Adipose tissue (tissue), 3 donors: ENCODE results near the gene MET. TPM values are rescaled to one million over a fixed set of nuclear protein-coding genes. Genes with fewer than 3 reads are reported as not detected.
"Not testable (repeated sequence)": the region's sequence is repeated elsewhere in the genome, so short reads cannot be mapped to it uniquely, and the experiment has no call there.

Source experiments
- H3K27ac ChIP-seq: one replicate; pipeline ENCODE4 v1.5.1; 2013; ENCODE audit warnings: low read depth, low read length
- WGBS, 3 donors: extraction: QIAGEN DNeasy Blood & Tissue Kit; methylation state at CpG; one replicate each; pipeline ENCODE4 v1.1.7; 2013; 5-methylcytosine and 5-hydroxymethylcytosine counted together
- polyA plus RNA-seq, 3 donors: library from polyadenylated mRNA; stranded (reverse); fragments of 200-250 nt; gene quantifications; one replicate each; pipeline ENCODE4 v1.2.3, GENCODE V29; 2013
- donor health status: healthy with polysubstance abuse.
- donor health status: Bipolar disorder and iron deficiency.
- donor health status: healthy.

The MET gene
- polyA plus RNA-seq: 1 to 10 TPM; 3.4 to 7.4 (median 5.3) TPM

DNA sequence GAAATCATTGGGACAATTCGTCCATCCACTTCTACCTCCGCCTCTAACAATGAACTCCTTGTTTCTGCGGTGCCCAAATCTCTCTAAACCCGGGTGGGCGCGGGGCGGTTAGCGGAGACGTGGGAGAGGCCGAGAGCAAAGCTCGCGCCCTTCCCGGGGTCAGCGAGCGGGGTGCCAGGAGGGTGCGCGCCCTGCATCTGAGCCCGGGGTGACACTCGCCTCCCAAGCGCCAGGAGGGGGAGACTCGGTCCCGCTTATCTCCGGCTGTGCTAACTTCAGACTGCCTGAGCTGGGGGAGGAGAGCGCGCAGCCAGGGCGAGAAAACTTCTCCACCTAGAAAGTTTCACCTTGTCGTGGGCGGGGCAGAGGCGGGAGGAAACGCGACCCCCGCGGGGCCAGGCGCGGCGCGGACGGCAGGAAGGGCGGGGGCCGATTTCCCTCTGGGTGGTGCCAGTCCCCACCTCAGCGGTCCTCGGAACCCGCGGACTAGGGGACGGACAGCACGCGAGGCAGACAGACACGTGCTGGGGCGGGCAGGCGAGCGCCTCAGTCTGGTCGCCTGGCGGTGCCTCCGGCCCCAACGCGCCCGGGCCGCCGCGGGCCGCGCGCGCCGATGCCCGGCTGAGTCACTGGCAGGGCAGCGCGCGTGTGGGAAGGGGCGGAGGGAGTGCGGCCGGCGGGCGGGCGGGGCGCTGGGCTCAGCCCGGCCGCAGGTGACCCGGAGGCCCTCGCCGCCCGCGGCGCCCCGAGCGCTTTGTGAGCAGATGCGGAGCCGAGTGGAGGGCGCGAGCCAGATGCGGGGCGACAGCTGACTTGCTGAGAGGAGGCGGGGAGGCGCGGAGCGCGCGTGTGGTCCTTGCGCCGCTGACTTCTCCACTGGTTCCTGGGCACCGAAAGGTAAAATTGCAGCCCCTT lies at the start of gene MET:
Gene MET (plus strand): TSS at position 516 of the 915 bp plus-strand sequence. CDS start 26,889 bp downstream, outside the sequence.
- 0% methylated on average over 86 to 101 of the region's 101 CpGs for WGBS, 3 donors
- H3K27ac ChIP-seq: peak within 1 kb of the TSS; percentile 48

DNA sequence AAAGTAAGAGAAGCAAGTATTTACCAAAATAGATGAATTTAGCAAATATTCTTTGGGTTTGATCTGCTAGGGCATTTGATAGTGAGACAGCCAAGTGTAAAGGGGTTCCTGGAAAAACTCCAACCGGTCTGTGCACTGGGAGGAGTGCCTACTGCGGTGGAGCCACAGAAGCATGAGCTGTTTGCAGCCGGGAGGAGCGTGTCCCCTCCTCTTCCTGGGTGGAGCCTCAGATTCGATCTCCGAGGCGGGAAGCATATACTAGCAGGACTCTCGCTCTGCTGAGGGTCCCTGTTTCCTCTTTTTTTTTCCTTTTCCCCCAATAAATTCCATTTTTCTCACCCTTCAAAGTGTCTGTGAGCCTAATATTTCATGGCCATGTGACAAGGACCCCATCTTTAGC lies 45.1 kb upstream of the MET start:
- no peak overlapping the region for H3K27ac ChIP-seq
- WGBS, 3 donors: 89 to 90% (median 90%) methylated on average over 8 of the region's 8 CpGs

DNA sequence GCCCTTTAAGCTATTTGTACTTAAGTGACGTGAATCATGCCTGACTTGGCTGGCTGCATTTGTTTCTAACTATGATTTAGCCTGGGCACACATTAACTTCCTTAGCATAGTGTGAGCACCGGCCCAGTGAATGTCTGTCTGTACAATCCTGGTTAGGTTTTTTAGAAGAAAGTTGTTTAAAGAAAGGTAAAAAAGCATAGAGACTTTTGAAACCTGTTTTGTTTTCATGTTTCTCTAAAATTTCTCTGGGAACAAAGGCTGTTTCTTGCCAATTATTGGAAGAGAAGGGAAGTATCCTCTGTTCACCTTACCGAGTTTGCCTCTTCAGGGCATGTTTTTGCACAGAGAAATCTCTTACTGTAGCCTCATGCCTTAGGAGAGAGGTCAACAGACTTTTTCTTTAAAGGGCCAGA lies 42.9 kb upstream of the MET start:
- WGBS, 3 donors: 10 to 43% (median 39%) methylated on average over 3 of the region's 3 CpGs
- H3K27ac ChIP-seq: no peak overlapping the region

DNA sequence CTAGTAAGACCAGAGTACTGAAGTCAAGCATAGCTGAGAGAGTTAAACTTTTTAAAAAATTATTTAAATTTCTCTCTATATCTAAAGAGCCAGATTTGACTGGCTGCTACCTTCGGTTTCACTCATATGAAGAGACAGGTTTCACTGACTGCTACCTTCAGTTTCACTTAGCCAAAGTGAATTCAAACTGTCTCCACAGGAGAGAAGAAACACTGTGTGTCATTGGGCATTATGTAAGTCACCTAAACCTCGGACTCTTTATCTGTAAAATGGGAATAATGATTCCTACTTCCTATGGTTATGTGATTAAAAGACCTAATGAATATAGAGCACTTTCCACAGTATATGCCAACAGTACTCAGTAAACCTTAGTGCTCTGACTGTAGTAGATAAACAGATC lies 41.6 kb upstream of the MET start:
- 49 to 90% (median 87%) methylated on average over 2 of the region's 2 CpGs for WGBS, 3 donors
- H3K27ac ChIP-seq: no peak overlapping the region

DNA sequence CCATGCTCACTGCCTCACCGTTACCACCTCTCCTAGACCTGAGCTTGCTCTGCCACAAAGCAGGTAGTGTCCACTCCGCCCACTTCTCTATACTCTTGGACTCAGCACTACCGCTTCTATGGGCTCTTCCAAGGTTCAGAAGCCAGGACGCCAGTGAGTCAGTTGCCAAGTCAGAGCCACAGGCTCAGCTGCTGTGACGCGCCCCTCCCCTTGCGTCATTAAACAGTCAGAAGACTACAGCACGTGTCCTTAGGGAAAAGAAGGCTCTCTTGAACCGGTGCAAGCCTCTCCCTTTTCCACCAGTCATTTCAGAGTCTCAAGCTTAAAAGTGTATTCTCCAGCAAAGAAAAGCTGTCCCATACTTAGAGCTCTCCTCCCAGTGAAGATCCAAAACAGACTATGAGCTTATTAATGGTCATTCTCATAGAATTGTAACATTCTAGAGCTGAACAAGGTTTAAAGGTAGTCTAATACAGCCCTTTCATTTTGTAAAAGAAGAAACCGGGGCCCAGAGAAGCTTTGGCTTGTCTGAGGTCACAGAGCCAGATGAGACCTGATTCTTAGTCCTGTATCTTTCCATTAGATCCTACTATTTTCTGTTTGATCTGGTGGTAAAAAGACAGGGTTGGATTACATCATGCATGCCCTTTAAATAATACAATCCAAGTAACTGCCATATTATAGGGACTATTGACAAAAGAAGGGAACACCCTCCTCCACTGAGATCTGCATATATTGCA lies 40.9 kb upstream of the MET start:
- WGBS, 3 donors: 49 to 76% (median 64%) methylated on average over 10 of the region's 10 CpGs

DNA sequence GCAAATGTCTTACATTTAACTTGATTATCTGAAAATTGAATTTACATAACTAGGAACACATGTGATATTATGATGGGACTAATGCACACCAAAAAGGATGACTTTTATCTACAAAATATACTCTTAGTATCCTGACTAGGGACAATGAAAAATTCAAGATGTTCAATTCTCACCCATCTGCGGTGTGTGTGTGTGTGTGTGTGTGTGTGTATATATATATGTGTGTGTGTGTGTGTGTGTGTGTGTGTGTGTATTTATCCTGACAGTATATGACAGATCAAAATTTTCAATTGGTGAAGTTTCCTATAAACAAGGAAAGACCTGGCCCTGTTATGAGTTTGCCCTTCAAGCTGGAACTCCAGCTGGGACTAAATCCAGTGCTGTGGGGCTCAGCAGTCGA lies 40.3 kb upstream of the MET start:
- WGBS, 3 donors: 72 to 87% (median 84%) methylated on average over 2 of the region's 2 CpGs
- H3K27ac ChIP-seq: no peak overlapping the region

More for the DNA sequence above, 40.9 kb upstream of the MET start:
- H3K27ac ChIP-seq: no peak overlapping the region

DNA sequence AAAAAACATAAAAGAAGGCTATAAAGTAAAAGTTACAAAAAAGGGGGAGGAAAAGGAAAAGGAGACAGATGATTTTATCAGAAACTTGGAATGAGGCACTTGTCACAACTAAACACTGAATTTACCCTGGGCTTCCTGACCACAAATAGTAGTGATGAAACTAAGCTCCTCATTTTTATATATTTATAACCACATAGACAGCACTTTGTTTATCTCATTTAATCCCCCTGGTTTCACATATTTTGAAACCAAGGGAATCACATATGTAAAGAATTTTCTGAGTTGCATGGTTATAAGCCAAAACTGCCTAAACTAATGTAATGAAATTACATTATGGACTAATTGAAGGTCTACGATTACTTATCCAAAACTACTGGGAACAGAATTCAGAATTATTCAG lies 39.6 kb upstream of the MET start:
- WGBS, 3 donors: 94 to 97% (median 94%) methylated on average over 1 of the region's 1 CpG
- H3K27ac ChIP-seq: no peak overlapping the region

DNA sequence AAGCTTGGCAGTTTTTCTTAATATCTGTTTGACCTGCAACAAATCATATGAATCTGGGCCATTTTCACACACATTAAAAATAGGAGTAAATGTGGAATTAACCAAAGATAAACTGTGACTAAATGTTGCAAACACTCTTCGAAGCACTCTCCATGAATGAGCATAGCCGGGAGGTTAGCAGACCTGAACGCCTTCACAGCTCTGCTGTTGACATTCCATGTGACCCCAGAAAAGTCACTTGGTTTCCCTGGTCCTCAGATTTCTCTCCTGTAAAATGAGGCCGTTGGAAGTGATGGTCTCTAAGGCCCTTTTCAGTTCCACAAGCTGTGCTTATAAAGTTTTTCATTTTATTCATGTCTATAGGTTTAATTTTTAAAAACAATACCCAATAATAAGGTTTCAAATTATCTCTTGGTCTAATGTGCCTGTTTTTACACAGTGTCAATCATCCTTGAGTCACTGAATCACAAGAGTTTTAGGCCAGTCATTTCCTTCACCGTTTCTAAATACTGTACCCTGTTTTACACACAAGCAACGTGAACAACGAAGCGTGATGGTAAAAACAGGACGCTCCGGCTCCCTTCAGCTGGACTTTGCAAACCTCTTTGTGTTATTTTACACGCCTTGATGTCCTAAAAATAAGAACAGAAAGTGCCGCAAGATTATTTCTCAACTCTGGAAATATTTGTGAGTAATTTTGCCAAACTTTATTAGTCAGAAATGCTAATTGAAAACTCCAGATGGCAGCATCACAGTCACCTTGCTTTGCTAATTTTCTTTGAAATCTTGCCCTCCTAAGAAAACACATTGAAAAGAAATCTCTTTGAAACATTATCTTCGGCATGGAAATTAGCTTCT lies 38.6 kb upstream of the MET start:
- no peak overlapping the region for H3K27ac ChIP-seq
- WGBS, 3 donors: 70 to 80% (median 78%) methylated on average over 13 of the region's 13 CpGs

DNA sequence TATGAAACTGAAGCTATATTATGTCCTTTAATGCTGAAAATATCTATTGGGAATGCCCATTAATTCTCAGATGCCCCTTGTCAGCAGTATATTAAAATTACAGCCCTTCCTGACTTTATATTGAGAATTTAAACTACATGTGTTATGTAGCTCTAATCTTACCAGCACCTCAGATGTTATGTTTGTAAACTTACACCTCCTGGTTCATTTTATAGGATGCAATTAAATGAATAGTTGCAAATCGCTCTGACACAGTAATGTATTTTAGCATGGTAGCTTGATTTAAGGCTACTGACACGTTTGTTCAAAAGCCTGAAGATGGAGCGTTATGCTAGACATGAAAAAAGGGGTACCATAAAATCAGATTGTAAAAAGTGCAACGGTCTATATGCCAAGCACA lies 35.0 kb upstream of the MET start:
- H3K27ac ChIP-seq: no peak overlapping the region
- 68 to 90% (median 87%) methylated on average over 4 of the region's 4 CpGs for WGBS, 3 donors

DNA sequence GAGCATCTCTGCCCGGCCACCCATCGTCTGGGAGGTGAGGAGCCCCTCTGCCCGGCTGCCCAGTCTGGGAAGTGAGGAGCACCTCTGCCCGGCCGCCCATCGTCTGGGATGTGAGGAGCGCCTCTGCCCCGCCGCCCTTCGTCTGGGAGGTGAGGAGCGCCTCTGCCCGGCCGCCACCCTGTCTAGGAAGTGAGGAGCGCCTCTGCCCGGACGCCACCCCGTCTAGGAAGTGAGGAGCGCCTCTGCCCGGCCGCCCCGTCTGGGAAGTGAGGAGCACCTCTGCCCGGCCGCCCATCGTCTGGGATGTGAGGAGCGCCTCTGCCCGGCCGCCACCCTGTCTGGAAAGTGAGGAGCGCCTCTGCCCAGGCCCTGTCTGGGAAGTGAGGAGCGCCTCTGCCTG lies 33.4 kb upstream of the MET start:
- 96 to 98% (median 97%) methylated on average over 29 of the region's 29 CpGs for WGBS, 3 donors
- not testable (repeated sequence) for H3K27ac ChIP-seq

DNA sequence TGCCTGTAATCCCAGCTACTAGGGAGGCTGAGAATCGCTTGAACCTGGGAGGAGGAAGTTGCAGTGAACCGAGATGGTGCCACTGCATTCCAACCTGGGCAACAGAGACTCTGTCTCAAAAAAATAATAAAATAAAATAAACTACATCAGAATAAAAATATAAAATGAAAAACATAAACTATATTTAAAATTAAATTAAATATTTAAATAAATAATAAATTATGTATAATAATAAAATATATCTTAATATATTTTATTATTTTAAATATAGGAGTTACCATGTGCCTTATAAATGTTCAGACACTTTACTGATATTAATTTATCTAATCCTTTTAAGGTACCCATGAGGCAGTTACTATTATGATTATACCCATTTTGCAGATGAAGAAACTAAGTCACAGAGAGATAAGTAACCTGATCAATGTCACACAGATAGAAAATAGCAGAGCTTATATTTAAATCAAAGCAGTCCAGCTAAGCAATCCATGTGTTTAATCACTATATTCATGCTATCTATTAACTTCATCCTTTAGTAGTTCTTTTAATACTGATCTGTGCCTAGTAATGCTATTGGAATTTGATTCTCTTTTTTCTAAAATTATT lies 30.3 kb upstream of the MET start:
- no peak overlapping the region for H3K27ac ChIP-seq
- 95 to 100% (median 98%) methylated on average over 2 of the region's 2 CpGs for WGBS, 3 donors

DNA sequence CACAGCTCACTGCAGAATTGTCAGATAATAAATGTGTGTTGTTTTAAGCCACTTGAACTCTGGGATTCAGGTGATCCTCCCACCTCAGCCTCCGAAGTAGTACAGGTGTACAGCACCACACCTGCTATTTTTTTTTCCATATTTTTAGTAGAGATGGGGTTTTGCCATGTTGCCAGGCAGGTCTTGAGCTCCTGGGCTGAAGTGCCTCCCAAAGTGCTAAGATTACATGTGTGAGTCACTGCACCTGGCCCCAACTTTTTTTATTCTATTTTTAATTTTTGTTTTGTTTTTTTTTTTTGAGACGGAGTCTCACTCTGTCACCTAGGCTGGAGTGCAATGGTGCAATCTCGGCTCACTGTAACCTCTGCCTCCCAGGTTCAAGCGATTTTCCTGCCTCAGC lies 28.8 kb upstream of the MET start:
- 78 to 91% (median 87%) methylated on average over 4 of the region's 4 CpGs for WGBS, 3 donors
- H3K27ac ChIP-seq: not testable (repeated sequence)

DNA sequence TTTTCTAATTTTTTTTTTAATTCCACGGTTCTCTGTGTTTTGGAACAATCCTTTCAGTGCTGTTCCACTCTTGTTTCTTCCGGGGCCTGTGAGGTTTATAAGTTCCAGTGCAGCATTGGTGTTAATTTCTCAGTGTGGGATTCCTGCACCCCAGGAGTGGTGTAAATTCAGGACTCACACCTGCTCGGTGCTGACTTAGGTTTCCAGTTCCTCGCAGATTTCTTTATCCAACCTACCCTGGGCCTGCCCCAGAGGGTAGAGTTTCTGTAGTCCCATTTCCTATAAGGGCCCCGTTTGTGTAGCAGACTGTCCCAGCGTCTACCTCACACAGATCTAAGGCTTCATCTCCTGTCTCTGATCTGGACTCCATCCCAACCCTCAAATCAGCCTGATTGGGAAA lies 27.4 kb upstream of the MET start:
- H3K27ac ChIP-seq: no peak overlapping the region
- 83 to 89% (median 88%) methylated on average over 6 of the region's 6 CpGs for WGBS, 3 donors

DNA sequence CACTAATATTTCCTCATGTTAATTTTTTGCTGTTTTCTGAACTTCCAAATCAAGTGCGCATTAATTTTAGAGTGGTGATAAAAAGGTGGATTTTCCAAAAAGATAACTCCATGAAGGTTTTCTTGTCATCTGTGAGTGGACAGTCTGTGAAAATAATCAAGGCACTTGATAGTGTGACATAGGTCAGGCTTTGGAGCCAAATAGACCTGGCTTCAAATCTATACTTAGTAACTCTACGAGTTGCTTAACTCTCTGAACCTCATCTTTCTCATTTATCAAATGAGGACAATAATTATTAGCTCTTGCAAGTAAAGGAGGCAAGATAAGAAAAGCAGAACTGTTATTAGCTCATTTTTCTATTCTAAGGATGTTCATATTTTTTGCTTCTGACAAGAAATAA lies 24.7 kb upstream of the MET start:
- 68 to 70% (median 68%) methylated on average over 2 of the region's 2 CpGs for WGBS, 3 donors
- H3K27ac ChIP-seq: no peak overlapping the region

DNA sequence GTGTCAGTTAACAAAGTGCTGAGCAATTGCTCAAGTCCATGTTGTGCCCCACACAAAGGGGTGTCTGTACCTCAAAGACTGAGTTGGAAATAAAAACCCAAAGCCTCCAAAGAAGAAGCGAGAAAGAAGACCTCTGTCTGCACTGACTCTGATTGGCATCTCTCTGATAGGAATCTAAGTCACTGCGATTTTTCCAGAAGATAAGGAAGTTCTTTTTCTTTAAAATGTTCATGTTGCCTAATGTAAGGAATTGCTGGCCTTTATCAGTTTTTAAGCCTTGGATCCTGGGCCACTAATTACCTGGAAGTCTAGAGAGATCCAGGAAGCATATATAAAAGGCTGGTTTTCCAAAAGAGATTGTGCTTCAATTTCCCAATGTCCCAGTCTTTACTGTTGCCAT lies 24.1 kb upstream of the MET start:
- H3K27ac ChIP-seq: no peak overlapping the region
- WGBS, 3 donors: 80 to 84% (median 80%) methylated on average over 2 of the region's 2 CpGs

DNA sequence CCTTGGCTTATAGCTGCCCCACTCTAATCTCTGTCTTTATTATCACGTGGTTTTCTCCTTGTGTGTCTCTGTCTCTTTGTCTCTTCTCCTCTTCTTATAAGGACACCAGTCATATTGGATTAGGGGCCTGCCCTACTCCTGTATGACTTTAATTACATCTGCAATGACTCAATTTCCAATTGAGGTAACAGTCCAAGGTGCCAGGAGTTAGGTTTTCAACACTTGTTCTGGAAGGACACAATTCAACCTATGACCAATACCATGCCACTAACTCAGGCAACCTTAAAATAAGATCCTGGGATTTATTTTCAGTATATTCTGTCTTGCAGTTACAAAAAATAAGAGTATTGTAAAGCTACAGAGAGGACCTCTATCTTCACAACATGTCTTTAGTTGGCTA lies 21.6 kb upstream of the MET start:
- no peak overlapping the region for H3K27ac ChIP-seq
- WGBS, 3 donors: 87 to 89% (median 89%) methylated on average over 1 of the region's 1 CpG

DNA sequence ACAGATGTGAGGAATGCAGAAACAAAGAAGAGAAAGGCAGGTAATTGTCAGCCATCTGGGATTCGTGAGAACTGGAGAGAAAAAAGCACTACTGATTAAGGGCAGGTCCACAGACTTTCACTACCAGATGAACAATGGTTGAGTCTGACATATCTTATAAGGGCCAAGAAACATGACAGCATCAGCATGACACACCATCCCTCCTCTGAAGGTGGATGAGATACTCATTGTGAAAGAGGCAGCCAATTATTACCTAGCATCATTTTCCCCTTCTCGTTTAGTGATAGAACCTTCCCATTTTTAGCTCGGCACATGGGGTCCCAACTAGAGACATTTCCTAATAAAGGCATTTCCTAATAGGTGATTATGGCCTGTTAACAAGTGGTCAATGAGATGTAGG lies 19.2 kb upstream of the MET start:
- WGBS, 3 donors: 91 to 99% (median 94%) methylated on average over 3 of the region's 3 CpGs
- H3K27ac ChIP-seq: no peak overlapping the region

DNA sequence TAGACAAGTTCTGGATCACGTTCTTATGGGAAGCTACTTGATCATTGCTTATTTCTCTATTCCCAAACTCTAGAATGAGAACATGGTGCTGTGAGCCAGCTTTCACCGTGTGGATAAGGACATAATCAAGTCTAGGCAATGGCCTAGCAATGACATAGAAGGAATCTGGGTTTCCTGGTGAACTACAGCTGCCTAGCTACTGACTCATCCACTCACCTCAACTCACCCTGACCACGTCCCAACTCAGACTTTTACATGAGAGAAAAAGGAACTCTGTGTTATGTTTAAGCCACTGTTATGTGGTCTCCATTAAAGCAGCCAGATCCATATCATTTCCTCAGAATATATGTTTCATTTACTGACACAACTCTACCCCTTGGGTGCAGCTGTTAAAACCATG lies 18.8 kb upstream of the MET start:
- 63 to 91% (median 66%) methylated on average over 3 of the region's 3 CpGs for WGBS, 3 donors
- no peak overlapping the region for H3K27ac ChIP-seq
